Uterus (tissue), 4 donors: ENCODE data around the gene APOBEC3A. TPM values are rescaled to one million over a fixed set of nuclear protein-coding genes. Genes with fewer than 3 reads are reported as not detected.

Experiments used
- DNase-seq, 2 donors: peaks; one replicate each; pipeline ENCODE4 v3.0.0-alpha.2; 2019 to 2020
- H3K27ac ChIP-seq, 2 donors: fragments of 200-600 bp; sonication (generic); 1 replicate in 1 of 2; 2 replicates in 1 of 2; pipeline ENCODE4 v1.5.1; 2016 to 2018
- H3K27me3 ChIP-seq, 2 donors: fragments of 200-600 bp; sonication (generic); one replicate each; pipeline ENCODE4 v1.5.1; 2018 to 2019; ENCODE audit warnings: control low read depth in 1 of 2
- H3K36me3 ChIP-seq, 2 donors: fragments of 200-600 bp; sonication (generic); one replicate each; pipeline ENCODE4 v1.5.1; 2019; ENCODE audit warnings: control low read depth in 1 of 2
- H3K4me1 ChIP-seq, 2 donors: fragments of 200-600 bp; sonication (generic); one replicate each; pipeline ENCODE4 v1.5.1; 2018 to 2019; ENCODE audit warnings: control low read depth in 1 of 2
- H3K4me3 ChIP-seq, 2 donors: fragments of 200-600 bp; sonication (generic); 1 replicate in 1 of 2; 2 replicates in 1 of 2; pipeline ENCODE4 v1.5.1; 2018 to 2019; ENCODE audit warnings: mild to moderate bottlenecking in 1 of 2
- H3K9me3 ChIP-seq, 2 donors: fragments of 200-600 bp; sonication (generic); one replicate each; pipeline ENCODE4 v1.5.1; 2019; ENCODE audit warnings: control low read depth in 1 of 2
- POLR2A ChIP-seq, 2 donors: fragments of 450-650 bp; IDR thresholded peaks; one replicate each; pipeline ENCODE4 v1.6.1; 2016; ENCODE audit warnings: antibody characterized with exemption in 2 of 2, mild to moderate bottlenecking in 1 of 2, moderate library complexity in 1 of 2
- intact Hi-C: fragments of 100-400 bp; cut with DNase I; formaldehyde crosslinking; loops from one replicate; pipeline ENCODE4 v1.15.1; 2023; ENCODE audit warnings: low total_unique reads
- total RNA-seq, 4 donors: library from RNA; depleted of rRNA in 3 of 4; stranded (reverse); fragments of >200 nt in 3 of 4; gene quantifications; one replicate each; pipeline versions ENCODE4 v1.1.0 to v1.2.4, GENCODE V29; 2014 to 2023
- TF ChIP-seq, protein P1 (sequence below), 4 experiments: fragments of 200-600 bp in 2 of 4; fragments of 450-650 bp in 2 of 4; sonication (generic) in 2 of 4; IDR thresholded peaks; one replicate each; pipeline ENCODE4 v1.5.1; 2016 to 2019; ENCODE audit warnings: antibody characterized with exemption in 4 of 4, mild to moderate bottlenecking in 2 of 4, moderate library complexity in 1 of 4
- donor health status: DM: yes; HTN: yes; CAD: no.

APOBEC3A gene
- total RNA-seq, 4 donors from 2014 or later = not detected

- peak; percentile 60 to 65 for DNase-seq
- Histone ChIP-seq H3K36me3 (no peaks in the 10 kb centered on the region), H3K4me1 (peaks cover 0 to 5% of the 10 kb centered on the region in 2 donors), H3K9me3 (no peaks in the 10 kb centered on the region), H3K27ac (peak overlapping the region in 1 of 2 donors; percentile 36), H3K27me3 (no peaks in the 10 kb centered on the region), H3K4me3 (peak overlapping the region in 1 of 2 donors; percentile 19)
- intact Hi-C loops = loop anchor here (10.0 kb wide), 1 partner anchor 52 kb away; the partner anchor contains the start of gene CBX6
- no peak for TF ChIP-seq POLR2A (IDR thresholded peaks at IDR 0.05)
- TF ChIP-seq, protein P1, sequence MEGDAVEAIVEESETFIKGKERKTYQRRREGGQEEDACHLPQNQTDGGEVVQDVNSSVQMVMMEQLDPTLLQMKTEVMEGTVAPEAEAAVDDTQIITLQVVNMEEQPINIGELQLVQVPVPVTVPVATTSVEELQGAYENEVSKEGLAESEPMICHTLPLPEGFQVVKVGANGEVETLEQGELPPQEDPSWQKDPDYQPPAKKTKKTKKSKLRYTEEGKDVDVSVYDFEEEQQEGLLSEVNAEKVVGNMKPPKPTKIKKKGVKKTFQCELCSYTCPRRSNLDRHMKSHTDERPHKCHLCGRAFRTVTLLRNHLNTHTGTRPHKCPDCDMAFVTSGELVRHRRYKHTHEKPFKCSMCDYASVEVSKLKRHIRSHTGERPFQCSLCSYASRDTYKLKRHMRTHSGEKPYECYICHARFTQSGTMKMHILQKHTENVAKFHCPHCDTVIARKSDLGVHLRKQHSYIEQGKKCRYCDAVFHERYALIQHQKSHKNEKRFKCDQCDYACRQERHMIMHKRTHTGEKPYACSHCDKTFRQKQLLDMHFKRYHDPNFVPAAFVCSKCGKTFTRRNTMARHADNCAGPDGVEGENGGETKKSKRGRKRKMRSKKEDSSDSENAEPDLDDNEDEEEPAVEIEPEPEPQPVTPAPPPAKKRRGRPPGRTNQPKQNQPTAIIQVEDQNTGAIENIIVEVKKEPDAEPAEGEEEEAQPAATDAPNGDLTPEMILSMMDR (IDR thresholded peaks at IDR 0.05) = peak in 3 of 4 experiments; percentile 51 to 68 (median 56)
Measured at GRCh38 chr22:38927033-38927781, 30.2 kb upstream of the APOBEC3A start.

DNA sequence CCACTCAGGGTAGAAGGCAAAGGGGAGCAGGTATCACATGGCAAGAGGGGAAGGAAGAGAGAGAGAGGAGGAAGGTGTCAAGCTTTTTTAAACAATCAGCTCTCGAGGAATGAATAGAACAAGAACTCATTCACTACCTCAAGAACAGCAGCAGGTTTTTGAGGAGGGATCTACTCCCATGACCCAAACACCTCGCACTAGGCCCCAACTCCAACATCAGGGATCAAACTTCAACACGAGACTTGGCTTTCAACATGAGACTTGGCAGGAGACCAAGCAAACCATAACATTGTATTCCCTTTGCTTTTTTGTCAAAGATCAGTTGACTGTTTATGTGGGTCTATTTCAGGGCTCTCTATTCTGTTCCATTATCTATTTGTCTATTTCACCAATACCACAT, 26.9 kb upstream of the APOBEC3A start:
- Histone ChIP-seq H3K4me3 (no peak overlapping the region), H3K36me3 (no peaks in the 10 kb centered on the region), H3K9me3 (no peaks in the 10 kb centered on the region), H3K27ac (no peak overlapping the region), H3K27me3 (no peaks in the 10 kb centered on the region), H3K4me1 (peaks cover 0 to 5% of the 10 kb centered on the region in 2 donors)
- TF ChIP-seq POLR2A (IDR thresholded peaks at IDR 0.05) = no peak
- no peak for DNase-seq
- intact Hi-C loops = no loop called here

- Histone ChIP-seq H3K4me1 (no peaks in the 10 kb centered on the region), H3K36me3 (no peaks in the 10 kb centered on the region), H3K27ac (no peak overlapping the region), H3K9me3 (no peaks in the 10 kb centered on the region), H3K27me3 (no peaks in the 10 kb centered on the region), H3K4me3 (no peak overlapping the region)
- intact Hi-C loops = no loop called here
- no peak for TF ChIP-seq POLR2A (IDR thresholded peaks at IDR 0.05)
- TF ChIP-seq, protein P1 (IDR thresholded peaks at IDR 0.05) = no peak
- no peak for DNase-seq
Measured at GRCh38 chr22:38935023-38935422, 22.4 kb upstream of the APOBEC3A start.

DNA sequence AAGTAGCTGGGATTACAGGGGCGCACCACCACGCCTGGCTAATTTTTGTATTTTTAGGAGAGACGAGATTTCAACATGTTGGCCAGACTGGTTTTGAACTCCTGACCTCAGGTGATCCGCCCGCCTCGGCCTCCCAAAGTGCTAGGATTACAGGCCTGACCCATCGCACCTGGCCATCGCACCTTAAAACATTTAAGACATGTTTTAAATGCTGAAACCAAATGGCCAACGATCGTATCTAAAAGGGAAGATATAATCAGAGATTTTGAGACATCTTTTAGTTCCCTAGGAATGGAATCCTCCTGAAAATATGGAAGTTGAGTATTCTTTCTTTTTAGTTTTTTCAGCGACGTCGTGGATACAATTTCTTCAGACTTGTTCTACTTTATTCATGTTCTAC, 21.8 kb upstream of the APOBEC3A start:
- no peak overlapping the region for H3K4me3 ChIP-seq
- DNase-seq = no peak
- TF ChIP-seq POLR2A (IDR thresholded peaks at IDR 0.05) = no peak
- TF ChIP-seq, protein P1 (IDR thresholded peaks at IDR 0.05) = no peak
- no peaks in the 10 kb centered on the region for H3K27me3 ChIP-seq
- intact Hi-C loops = no loop called here
- H3K27ac ChIP-seq = no peak overlapping the region
- H3K4me1 ChIP-seq = no peaks in the 10 kb centered on the region
- H3K36me3 ChIP-seq = no peaks in the 10 kb centered on the region
- no peaks in the 10 kb centered on the region for H3K9me3 ChIP-seq

DNA sequence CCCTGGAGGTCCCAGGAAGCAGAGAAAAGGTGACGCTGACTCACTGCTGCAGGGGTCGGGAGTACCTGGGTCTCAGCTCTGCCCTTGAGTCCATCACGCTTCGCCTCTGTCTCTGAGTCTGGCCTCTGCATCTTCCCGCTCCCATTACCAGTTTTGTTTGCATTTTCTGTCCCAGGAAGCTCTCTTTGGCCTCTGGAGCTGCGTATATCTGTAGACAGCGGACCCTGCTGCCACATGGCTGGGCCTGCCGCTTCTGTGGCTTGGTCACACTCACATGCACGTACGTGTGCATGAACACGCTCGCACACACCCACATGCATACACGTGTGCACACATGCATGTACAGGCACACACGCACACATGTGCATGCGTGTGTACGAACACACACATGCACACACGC, 20.8 kb upstream of the APOBEC3A start:
- intact Hi-C loops = no loop called here
- DNase-seq = no peak
- Histone ChIP-seq H3K4me1 (no peaks in the 10 kb centered on the region), H3K9me3 (no peaks in the 10 kb centered on the region), H3K36me3 (no peaks in the 10 kb centered on the region), H3K27ac (no peak overlapping the region), H3K27me3 (no peaks in the 10 kb centered on the region), H3K4me3 (no peak overlapping the region)
- TF ChIP-seq, protein P1 (IDR thresholded peaks at IDR 0.05) = no peak
